ENCODE results near the gene TIMM29.
"Not testable (repeated sequence)": the region's sequence is repeated elsewhere in the genome, so short reads cannot be mapped to it uniquely, and the experiment has no call there.

TIMM29 gene

GRCh38 chr19:10946958-10947657 is 18.5 kb downstream of the TIMM29 start:
- DNase-seq: no peak

- DNase-seq: no peak
Observed at GRCh38 chr19:10952809-10953208, 24.2 kb downstream of the TIMM29 start.

GRCh38 chr19:10959277-10959968 is 30.8 kb downstream of the TIMM29 start:
- not testable (repeated sequence) for DNase-seq

DNA sequence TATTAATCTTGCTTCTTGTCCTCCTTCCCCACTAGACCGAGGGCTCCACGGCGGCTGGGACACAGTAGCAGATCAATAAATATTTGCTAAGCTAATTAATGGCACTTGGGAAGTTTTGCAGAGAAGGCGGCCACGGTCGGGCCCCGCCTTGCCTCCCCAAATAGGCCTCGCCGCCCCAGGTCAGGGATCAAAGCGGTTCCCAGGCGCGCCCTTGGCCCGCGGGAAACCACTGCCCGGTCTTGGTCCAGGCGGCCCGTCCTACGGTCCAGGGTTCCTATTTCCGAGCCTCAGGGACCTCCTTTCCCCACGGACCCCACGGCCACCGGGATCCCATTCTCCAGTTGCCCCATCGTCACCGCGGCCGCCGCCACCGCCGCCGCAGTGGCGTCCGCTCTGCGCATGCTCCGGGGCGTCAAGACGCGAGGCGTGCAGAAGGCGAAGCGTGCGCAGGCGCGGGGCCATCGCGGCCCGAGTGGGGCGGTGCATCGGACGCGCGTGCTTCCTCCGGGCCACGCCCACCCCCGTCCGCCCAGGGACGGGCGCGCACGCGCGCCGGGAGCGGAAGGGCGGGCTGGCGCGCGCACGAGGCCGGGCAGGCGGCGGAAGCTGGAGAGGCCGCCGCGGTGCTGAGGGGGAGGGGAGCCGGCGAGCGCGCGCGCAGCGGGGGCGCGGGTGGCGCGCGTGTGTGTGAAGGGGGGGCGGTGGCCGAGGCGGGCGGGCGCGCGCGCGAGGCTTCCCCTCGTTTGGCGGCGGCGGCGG is 31.9 kb downstream of the TIMM29 start, which contains the start of gene SMARCA4:
Gene SMARCA4 (plus strand): TSS at position 717 of the 759 bp plus-strand sequence. CDS start 23,122 bp downstream, outside the sequence.
- peak; percentile 97 for DNase-seq

DNA sequence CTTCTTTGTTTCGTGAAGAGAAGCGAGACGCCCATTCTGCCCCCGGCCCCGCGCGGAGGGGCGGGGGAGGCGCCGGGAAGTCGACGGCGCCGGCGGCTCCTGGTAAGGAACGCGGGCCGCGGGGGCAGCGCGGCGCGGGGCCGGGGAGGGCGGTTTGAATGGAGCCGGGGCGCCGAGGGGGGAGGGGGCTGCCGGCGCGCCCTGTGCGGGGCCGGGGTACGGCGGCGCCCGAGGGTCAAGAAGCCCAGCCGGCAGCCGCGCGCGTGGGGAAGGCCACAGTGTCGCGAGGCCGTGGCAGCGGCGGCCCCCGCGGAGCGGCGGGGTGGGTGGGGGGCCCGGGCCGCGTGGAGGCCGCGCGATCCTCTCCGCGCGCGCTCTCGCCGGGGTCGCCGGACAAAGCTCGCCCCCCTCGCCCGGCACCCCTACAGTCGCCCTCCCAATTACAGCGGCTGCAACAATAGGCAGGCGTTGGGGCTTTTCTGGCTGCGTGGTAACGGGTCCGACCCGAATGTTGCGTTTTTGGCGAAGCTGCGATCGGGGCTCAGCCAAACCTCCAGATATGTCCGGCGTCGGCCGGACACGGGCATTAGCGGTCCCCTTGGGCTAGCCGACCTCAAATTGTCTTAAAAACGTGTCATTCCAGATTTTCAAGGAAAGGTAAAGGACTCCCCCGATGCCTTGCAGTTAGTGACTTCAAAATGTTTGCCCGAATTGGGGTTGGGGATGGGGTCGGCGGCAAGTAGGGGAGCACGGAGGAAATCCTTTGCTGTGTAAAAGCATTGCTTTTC is 32.7 kb downstream of the TIMM29 start:
- peak; percentile 61 for DNase-seq

- no peak for DNase-seq
Observed at GRCh38 chr19:10962863-10963262, 34.3 kb downstream of the TIMM29 start.

GRCh38 chr19:10963865-10964264 is 35.3 kb downstream of the TIMM29 start:
- no peak for DNase-seq

- no peak for DNase-seq
Observed at GRCh38 chr19:10964903-10965302, 36.3 kb downstream of the TIMM29 start.

GRCh38 chr19:10965398-10965797 is 36.8 kb downstream of the TIMM29 start:
- DNase-seq: no peak

GRCh38 chr19:10966809-10967208 is 38.2 kb downstream of the TIMM29 start:
- DNase-seq: no peak

DNA sequence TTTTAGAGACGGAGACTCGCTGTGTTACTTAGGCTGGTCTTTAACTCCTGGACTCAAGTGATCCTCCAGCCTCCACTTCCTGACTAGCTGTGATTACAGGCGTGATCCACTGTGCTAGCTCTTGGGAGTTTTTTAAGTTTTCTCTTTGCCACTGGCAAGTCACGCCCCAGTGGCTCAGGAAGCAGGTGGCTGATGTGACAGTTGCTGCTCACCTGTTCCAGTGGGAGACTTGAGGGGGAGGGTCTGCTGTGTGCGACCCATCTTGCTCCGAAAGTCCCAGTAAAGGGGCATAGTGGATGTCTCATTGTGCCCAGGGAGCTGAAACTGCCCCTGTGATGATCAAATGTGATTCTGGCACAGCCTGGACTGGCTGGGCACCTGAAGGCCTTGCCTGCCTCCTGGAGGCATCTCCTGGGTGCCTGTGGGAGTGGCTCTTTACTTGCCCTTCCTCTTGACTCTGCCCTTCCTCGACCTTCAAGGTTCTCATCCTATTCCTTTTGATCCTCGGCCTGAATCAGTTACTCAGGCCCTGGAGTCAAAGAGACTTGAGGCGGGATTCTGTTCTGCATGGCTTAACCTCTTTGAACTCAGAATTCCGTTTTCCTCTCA is 40.0 kb downstream of the TIMM29 start:
- DNase-seq: peak; percentile 17

DNA sequence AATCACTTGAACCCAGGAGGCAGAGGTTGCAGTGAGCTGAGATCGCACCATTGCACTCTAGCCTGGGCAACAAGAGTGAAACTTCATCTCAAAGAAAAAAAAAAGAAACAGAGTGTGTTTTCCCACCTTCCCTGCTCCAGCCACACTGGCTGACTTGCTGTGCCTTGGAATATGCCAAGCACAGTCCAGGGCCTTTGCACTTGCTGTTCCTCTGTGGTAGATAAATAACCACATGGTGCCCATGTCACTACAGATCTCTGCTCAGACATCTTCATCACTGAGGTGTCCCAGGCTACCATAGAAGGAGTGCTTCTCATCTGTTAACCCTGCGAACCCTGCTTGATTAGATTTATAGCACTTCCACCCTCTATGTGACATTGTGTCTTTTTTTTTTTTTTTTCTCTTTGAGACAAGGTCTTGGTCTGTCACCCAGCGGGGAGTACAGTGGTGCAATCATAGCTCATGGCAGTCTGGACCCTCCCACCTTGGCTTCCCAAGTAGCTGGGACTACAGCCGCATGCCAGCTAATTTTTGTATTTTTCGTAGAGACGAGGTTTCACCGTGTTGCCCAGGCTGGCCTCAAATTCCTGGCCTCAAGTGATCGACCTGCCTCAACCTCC is 42.6 kb downstream of the TIMM29 start:
- no peak for DNase-seq

DNA sequence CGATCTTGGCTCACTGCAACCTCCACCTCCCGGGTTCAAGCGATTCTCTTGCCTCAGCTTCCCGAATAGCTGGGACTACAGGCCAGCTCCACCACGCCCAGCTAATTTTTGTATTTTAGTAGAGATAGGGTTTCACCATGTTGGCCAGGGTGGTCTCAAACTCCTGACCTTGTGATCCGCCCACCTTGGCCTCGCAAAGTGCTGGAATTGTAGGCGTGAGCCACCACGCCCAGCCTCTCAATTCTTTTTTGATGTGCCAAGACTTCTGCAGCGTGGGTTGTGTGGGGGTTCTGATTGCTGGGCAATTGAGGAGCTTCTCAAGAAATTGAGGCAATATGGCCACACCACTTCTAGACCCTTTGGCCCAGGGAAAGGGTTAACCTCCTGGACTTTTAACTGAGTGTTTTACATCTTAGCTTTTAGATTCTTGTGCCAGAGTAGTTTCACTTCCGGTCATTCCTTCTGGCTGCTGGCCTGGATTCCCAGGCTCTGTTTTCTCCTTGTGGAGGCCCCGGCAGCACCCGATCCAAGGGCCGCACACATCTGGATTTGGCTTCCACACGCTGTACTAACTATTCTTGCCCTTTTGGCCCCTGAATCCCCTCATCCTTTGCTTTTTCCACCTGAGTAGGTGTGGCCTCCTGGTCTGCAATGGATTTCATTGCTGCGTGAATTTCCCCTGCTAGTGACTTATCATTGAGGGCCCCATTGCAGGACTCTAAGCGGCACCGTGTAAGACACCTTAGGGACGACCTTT is 46.9 kb downstream of the TIMM29 start:
- no peak for DNase-seq

GRCh38 chr19:10976131-10976892 is 47.7 kb downstream of the TIMM29 start:
- no peak for DNase-seq

- DNase-seq: no peak
Observed at GRCh38 chr19:10977742-10978092, 49.1 kb downstream of the TIMM29 start.
